H9 (cell line): ENCODE measurements around the gene CUBN. TPM values are rescaled to one million over a fixed set of nuclear protein-coding genes. Genes with fewer than 3 reads are reported as not detected.

Experiments
- DNase-seq: peaks from one replicate; pipeline ENCODE4 v3.0.0-alpha.2; 2017
- H2AFZ ChIP-seq: one replicate; pipeline ENCODE4 v1.6.1; 2013; ENCODE audit warnings: mild to moderate bottlenecking, low read length, control low read depth, moderate library complexity
- H2AK5ac ChIP-seq: 2 replicates; pipeline ENCODE4 v1.6.1; 2013; ENCODE audit warnings: low read length, control low read depth, mixed read lengths; ENCODE audit not compliant: insufficient read length
- H2BK120ac ChIP-seq: one replicate; pipeline ENCODE4 v1.6.1; 2013; ENCODE audit warnings: low read depth, mild to moderate bottlenecking, low read length, control low read depth, inconsistent platforms; ENCODE audit not compliant: poor library complexity, severe bottlenecking
- H2BK12ac ChIP-seq: 2 replicates; pipeline ENCODE4 v1.6.1; 2013; ENCODE audit warnings: low read length, control low read depth, mixed read lengths, low read depth; ENCODE audit not compliant: insufficient read length
- H2BK15ac ChIP-seq: 2 replicates; pipeline ENCODE4 v1.6.1; 2013; ENCODE audit warnings: low read depth, low read length, control low read depth
- H2BK20ac ChIP-seq: one replicate; pipeline ENCODE4 v1.6.1; 2013; ENCODE audit warnings: low read depth, mild to moderate bottlenecking, low read length, control low read depth, inconsistent platforms; ENCODE audit not compliant: poor library complexity, severe bottlenecking
- H2BK5ac ChIP-seq: 2 replicates; pipeline ENCODE4 v1.6.1; 2013; ENCODE audit warnings: low read length, control low read depth, mixed read lengths; ENCODE audit not compliant: insufficient read length
- H3K14ac ChIP-seq: 2 replicates; pipeline ENCODE4 v1.6.1; 2013; ENCODE audit warnings: low read length, control low read depth; ENCODE audit not compliant: insufficient read depth
- H3K18ac ChIP-seq: 2 replicates; pipeline ENCODE4 v1.6.1; 2013; ENCODE audit warnings: low read depth, mild to moderate bottlenecking, mixed read lengths, low read length, control low read depth; ENCODE audit not compliant: insufficient read length
- H3K23ac ChIP-seq: 2 replicates; pipeline ENCODE4 v1.6.1; 2013; ENCODE audit warnings: low read length, control low read depth, mixed read lengths, low read depth; ENCODE audit not compliant: insufficient read length
- H3K23me2 ChIP-seq: 2 replicates; pipeline ENCODE4 v1.6.1; 2013; ENCODE audit warnings: low read depth, mild to moderate bottlenecking, mixed read lengths, low read length, control low read depth; ENCODE audit not compliant: insufficient read length, poor library complexity, severe bottlenecking
- H3K27ac ChIP-seq: 2 replicates; pipeline ENCODE4 v1.5.1; 2013; ENCODE audit warnings: low read length, control low read depth, mixed read lengths, low read depth; ENCODE audit not compliant: insufficient read length
- H3K27me3 ChIP-seq: 2 replicates; pipeline ENCODE4 v1.6.1; 2013; ENCODE audit warnings: low read length, control low read depth, inconsistent platforms; ENCODE audit not compliant: insufficient read depth
- H3K4ac ChIP-seq: 2 replicates; pipeline ENCODE4 v1.6.1; 2013; ENCODE audit warnings: low read depth, mild to moderate bottlenecking, control low read depth, inconsistent platforms, low read length, moderate library complexity
- H3K4me1 ChIP-seq: 2 replicates; pipeline ENCODE4 v1.6.1; 2013; ENCODE audit warnings: low read length, control low read depth, inconsistent platforms; ENCODE audit not compliant: insufficient read depth
- H3K4me2 ChIP-seq: 2 replicates; pipeline ENCODE4 v1.6.1; 2013; ENCODE audit warnings: low read length, control low read depth, mixed read lengths; ENCODE audit not compliant: insufficient read length, insufficient read depth
- H3K56ac ChIP-seq: 2 replicates; pipeline ENCODE4 v1.6.1; 2013; ENCODE audit warnings: low read depth, mild to moderate bottlenecking, mixed read lengths, low read length, control low read depth; ENCODE audit not compliant: insufficient read length
- H3K79me1 ChIP-seq: 2 replicates; pipeline ENCODE4 v1.6.1; 2013; ENCODE audit warnings: low read depth, mild to moderate bottlenecking, moderate library complexity, low read length, control low read depth, inconsistent platforms; ENCODE audit not compliant: insufficient read depth, poor library complexity, severe bottlenecking
- H3K79me2 ChIP-seq: 2 replicates; pipeline ENCODE4 v1.6.1; 2013; ENCODE audit warnings: low read length, control low read depth, inconsistent platforms; ENCODE audit not compliant: insufficient read depth
- H3K9ac ChIP-seq: 2 replicates; pipeline ENCODE4 v1.6.1; 2013; ENCODE audit warnings: low read length, control low read depth, mixed read lengths; ENCODE audit not compliant: insufficient read length; ENCODE audit errors: extremely low read depth
- H3K9me3 ChIP-seq: one replicate; pipeline ENCODE4 v1.6.1; 2013; ENCODE audit warnings: low read depth, low read length, inconsistent platforms; ENCODE audit not compliant: control insufficient read depth
- H3T11ph ChIP-seq: one replicate; pipeline ENCODE4 v1.6.1; 2013; ENCODE audit warnings: mild to moderate bottlenecking, low read length, control low read depth, inconsistent platforms
- H4K20me1 ChIP-seq: one replicate; pipeline ENCODE4 v1.6.1; 2013; ENCODE audit not compliant: control insufficient read depth, insufficient read length, insufficient read depth
- H4K5ac ChIP-seq: 2 replicates; pipeline ENCODE4 v1.6.1; 2013; ENCODE audit warnings: low read depth, mild to moderate bottlenecking, mixed read lengths, low read length, control low read depth; ENCODE audit not compliant: insufficient read length
- H4K8ac ChIP-seq: replicated peaks from 2 replicates; pipeline ENCODE4 v1.6.1; 2013; ENCODE audit warnings: low read length, control low read depth, mixed read lengths, low read depth; ENCODE audit not compliant: insufficient read length
- H4K91ac ChIP-seq: 2 replicates; pipeline ENCODE4 v1.6.1; 2013; ENCODE audit warnings: low read depth, mild to moderate bottlenecking, moderate library complexity, mixed read lengths, low read length, control low read depth; ENCODE audit not compliant: insufficient read length
- H3K27ac Mint-ChIP-seq, 3 experiments: 2 replicates in 2 of 3; 3 replicates in 1 of 3; pipeline ENCODE4 v1.8.0; 2020 to 2021; ENCODE audit warnings: mixed read lengths in 3 of 3, mild to moderate bottlenecking in 1 of 3, moderate library complexity in 1 of 3
- H3K27me3 Mint-ChIP-seq: 2 replicates; pipeline ENCODE4 v1.8.0; 2021; ENCODE audit warnings: low read depth, mild to moderate bottlenecking, moderate library complexity, mixed read lengths
- H3K36me3 Mint-ChIP-seq, 3 experiments: 2 replicates in 2 of 3; 3 replicates in 1 of 3; pipeline ENCODE4 v1.8.0; 2020 to 2021; ENCODE audit warnings: low read depth in 3 of 3, mixed read lengths in 3 of 3; ENCODE audit not compliant: insufficient read depth in 1 of 3
- H3K4me1 Mint-ChIP-seq, 2 experiments: 2 replicates each; pipeline ENCODE4 v1.8.0; 2020; ENCODE audit warnings: mixed read lengths in 2 of 2
- H3K4me3 Mint-ChIP-seq, 2 experiments: 2 replicates in 1 of 2; 3 replicates in 1 of 2; pipeline ENCODE4 v1.8.0; 2020 to 2021; ENCODE audit warnings: mild to moderate bottlenecking in 2 of 2, mixed read lengths in 2 of 2, moderate library complexity in 1 of 2
- H3K9me3 Mint-ChIP-seq, 2 experiments: 2 replicates in 1 of 2; 3 replicates in 1 of 2; pipeline ENCODE4 v1.8.0; 2020; ENCODE audit warnings: mild to moderate bottlenecking in 2 of 2, mixed read lengths in 2 of 2, moderate library complexity in 1 of 2
- CTCF ChIP-seq: fragments of 200-600 bp; sonication (generic); conservative IDR thresholded peaks from 3 replicates; pipeline ENCODE4 v1.8.0; 2021; ENCODE audit warnings: antibody characterized with exemption, mild to moderate bottlenecking
- WGBS: extraction: QIAGEN DNeasy Blood & Tissue Kit; methylation state at CpG from one replicate; pipeline ENCODE4 v1.1.7; 2013; ENCODE audit warnings: missing lambda C conversion rate, low lambda C conversion rate, mixed read lengths; ENCODE audit not compliant: insufficient read length; ENCODE audit errors: extremely low coverage; 5-methylcytosine and 5-hydroxymethylcytosine counted together
- total RNA-seq: library from RNA; stranded (reverse); gene quantifications from 2 replicates; pipeline ENCODE4 v1.2.1, GENCODE V29; 2021

The CUBN gene
- total RNA-seq, 1 experiment from 2014 or later, result 0.26 TPM

- no peak overlapping the region for H3K27ac ChIP-seq
- no peak overlapping the region for H3K23ac ChIP-seq
- no peak overlapping the region for H3K56ac ChIP-seq
- H3K4me1 ChIP-seq, result peaks cover 3% of the 10 kb centered on the region; the same call in 1 of the 2 replicates
- no peak overlapping the region for H4K91ac ChIP-seq
- H2BK5ac ChIP-seq, result no peak overlapping the region
- no peak overlapping the region for H4K8ac ChIP-seq
- H2AK5ac ChIP-seq, result no peak overlapping the region
- H4K20me1 ChIP-seq, result no peaks in the 10 kb centered on the region
- no peak overlapping the region for H3T11ph ChIP-seq
- H2BK12ac ChIP-seq, result no peak overlapping the region
- H3K9ac ChIP-seq, result no peak overlapping the region
- no peaks in the 10 kb centered on the region for H3K23me2 ChIP-seq
- H3K79me1 ChIP-seq, result no peaks in the 10 kb centered on the region
- H3K36me3 Mint-ChIP-seq, result no peaks in the 10 kb centered on the region; a peak in 1 of 7 replicates
- no peak overlapping the region for H3K18ac ChIP-seq
- peaks cover 24 to 28% of the 10 kb centered on the region in 2 experiments for H3K4me1 Mint-ChIP-seq
- H3K27ac Mint-ChIP-seq, result peak overlapping the region in 1 of 3 experiments; percentile 24; a peak in 1 of 7 replicates
- H2BK20ac ChIP-seq, result no peak overlapping the region
- no peak overlapping the region for H4K5ac ChIP-seq
- no peak overlapping the region for H2BK15ac ChIP-seq
- H2BK120ac ChIP-seq, result no peak overlapping the region
- no peak overlapping the region for H3K4me3 Mint-ChIP-seq
- H3K4me2 ChIP-seq, result no peak overlapping the region
- H3K9me3 Mint-ChIP-seq, result no peaks in the 10 kb centered on the region
- no peak for TF ChIP-seq CTCF
- H3K79me2 ChIP-seq, result 0 out of 2 replicates have a peak, but pooled peaks cover under 1% of the 10 kb centered on the region
- no peak overlapping the region for H2AFZ ChIP-seq
- DNase-seq, result no peak
- no peak overlapping the region for H3K4ac ChIP-seq
- no peaks in the 10 kb centered on the region for H3K27me3 ChIP-seq
- no peaks in the 10 kb centered on the region for H3K27me3 Mint-ChIP-seq
- no CpG with 5 or more reads among the region's 6 CpGs for WGBS
- H3K9me3 ChIP-seq, result no peaks in the 10 kb centered on the region
- H3K14ac ChIP-seq, result no peak overlapping the region
Observed at GRCh38 chr10:16779384-16779915, 350.2 kb downstream of the CUBN start.
